Lung (tissue), 12 donors: Measurements from ENCODE around the gene ARF4. TPM values are rescaled to one million over a fixed set of nuclear protein-coding genes. Genes with fewer than 3 reads are reported as not detected.

Experiments
- ATAC-seq: fragments of 200-7000 bp; cut with Tn5 transposase; one replicate; pipeline ENCODE4 v1.9.1; 2020; ENCODE audit warnings: moderate number of reproducible peaks; ENCODE audit not compliant: insufficient read depth, low FRiP score
- DNase-seq, 3 donors: peaks; one replicate each; pipeline ENCODE4 v3.0.0-alpha.2; 2013 to 2017
- H3K27ac ChIP-seq, 2 donors: one replicate each; pipeline ENCODE4 v1.5.1; 2013; ENCODE audit warnings: mild to moderate bottlenecking in 2 of 2, moderate library complexity in 2 of 2, control low read depth in 1 of 2, inconsistent platforms in 1 of 2, low read depth in 1 of 2, low read length in 1 of 2
- H3K27me3 ChIP-seq, 3 donors: one replicate each; pipeline ENCODE4 v1.5.1; 2013; ENCODE audit warnings: low read length in 2 of 3; ENCODE audit not compliant: control insufficient read depth in 3 of 3, insufficient read depth in 3 of 3
- H3K36me3 ChIP-seq, 4 donors: one replicate each; pipeline ENCODE4 v1.5.1; 2013; ENCODE audit warnings: low read length in 4 of 4, mild to moderate bottlenecking in 1 of 4, moderate library complexity in 1 of 4; ENCODE audit not compliant: control insufficient read depth in 4 of 4, insufficient read depth in 4 of 4
- H3K4me1 ChIP-seq, 5 donors: one replicate each; pipeline ENCODE4 v1.5.1; 2013; ENCODE audit warnings: low read length in 5 of 5, mild to moderate bottlenecking in 2 of 5, moderate library complexity in 1 of 5; ENCODE audit not compliant: control insufficient read depth in 5 of 5, insufficient read depth in 5 of 5
- H3K4me3 ChIP-seq: one replicate; pipeline ENCODE4 v1.5.1; 2013; ENCODE audit warnings: mild to moderate bottlenecking, control low read depth, moderate library complexity
- H3K9ac ChIP-seq, 2 donors: one replicate each; pipeline ENCODE4 v1.5.1; 2013; ENCODE audit warnings: low read length in 2 of 2, control low read depth in 1 of 2; ENCODE audit not compliant: insufficient read depth in 1 of 2
- H3K9me3 ChIP-seq, 4 donors: one replicate each; pipeline ENCODE4 v1.5.1; 2013; ENCODE audit warnings: low read length in 3 of 4, mild to moderate bottlenecking in 1 of 4, moderate library complexity in 1 of 4; ENCODE audit not compliant: control insufficient read depth in 4 of 4, insufficient read depth in 3 of 4
- WGBS, 2 donors: extraction: QIAGEN DNeasy Blood & Tissue Kit; methylation state at CpG; one replicate each; pipeline ENCODE4 v1.1.7; 2013; 5-methylcytosine and 5-hydroxymethylcytosine counted together
- polyA plus RNA-seq, 2 donors: library from polyadenylated mRNA; stranded (reverse); fragments of 200-250 nt; gene quantifications; one replicate each; pipeline ENCODE4 v1.2.1, GENCODE V29; 2013
- total RNA-seq, 2 donors: library from RNA; depleted of rRNA in 1 of 2; stranded (reverse); fragments of >200 nt in 1 of 2; gene quantifications; one replicate each; pipeline ENCODE4 v1.2.1, GENCODE V29; 2014 to 2021
- TF ChIP-seq, protein P1 (sequence below): IDR thresholded peaks from 2 replicates; pipeline ENCODE4 v1.5.1; 2012; ENCODE audit warnings: mild to moderate bottlenecking; ENCODE audit errors: control extremely low read depth, extremely low read depth
- donor health status: control.
- donor health status: control.
- donor health status: Bipolar disorder and iron deficiency.
- donor health status: healthy.
- donor health status: DM: yes; HTN: yes; CAD: no.

Gene ARF4
- total and polyA plus RNA-seq, 4 donors, result 143 to 232 (median 195) TPM

DNA sequence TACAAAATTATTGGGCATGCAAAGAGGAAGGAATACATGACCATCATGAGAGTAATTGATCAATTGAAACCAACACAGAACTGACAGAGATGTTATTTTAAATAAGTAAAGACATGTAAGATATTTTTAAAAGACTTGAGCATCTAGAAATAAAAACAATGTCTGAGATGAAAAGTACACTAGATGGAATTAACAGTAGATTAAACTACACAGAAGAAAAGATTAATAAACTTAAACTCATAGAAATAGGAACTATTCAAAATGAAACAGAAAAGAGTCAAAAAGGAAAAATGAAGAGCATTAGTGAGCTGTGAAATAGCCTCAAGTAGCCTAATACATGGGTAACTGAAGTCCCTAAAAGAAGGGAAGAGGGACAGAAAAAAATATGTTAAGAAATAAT is 8.5 kb upstream of the ARF4 start:
- H3K4me3 ChIP-seq, result no peak overlapping the region
- ATAC-seq (no peak), DNase-seq (no peak)
- TF ChIP-seq, protein P1, sequence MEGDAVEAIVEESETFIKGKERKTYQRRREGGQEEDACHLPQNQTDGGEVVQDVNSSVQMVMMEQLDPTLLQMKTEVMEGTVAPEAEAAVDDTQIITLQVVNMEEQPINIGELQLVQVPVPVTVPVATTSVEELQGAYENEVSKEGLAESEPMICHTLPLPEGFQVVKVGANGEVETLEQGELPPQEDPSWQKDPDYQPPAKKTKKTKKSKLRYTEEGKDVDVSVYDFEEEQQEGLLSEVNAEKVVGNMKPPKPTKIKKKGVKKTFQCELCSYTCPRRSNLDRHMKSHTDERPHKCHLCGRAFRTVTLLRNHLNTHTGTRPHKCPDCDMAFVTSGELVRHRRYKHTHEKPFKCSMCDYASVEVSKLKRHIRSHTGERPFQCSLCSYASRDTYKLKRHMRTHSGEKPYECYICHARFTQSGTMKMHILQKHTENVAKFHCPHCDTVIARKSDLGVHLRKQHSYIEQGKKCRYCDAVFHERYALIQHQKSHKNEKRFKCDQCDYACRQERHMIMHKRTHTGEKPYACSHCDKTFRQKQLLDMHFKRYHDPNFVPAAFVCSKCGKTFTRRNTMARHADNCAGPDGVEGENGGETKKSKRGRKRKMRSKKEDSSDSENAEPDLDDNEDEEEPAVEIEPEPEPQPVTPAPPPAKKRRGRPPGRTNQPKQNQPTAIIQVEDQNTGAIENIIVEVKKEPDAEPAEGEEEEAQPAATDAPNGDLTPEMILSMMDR, result no peak
- no peaks in the 10 kb centered on the region for H3K4me1 ChIP-seq
- H3K27me3 ChIP-seq, result no peaks in the 10 kb centered on the region
- H3K36me3 ChIP-seq, result peaks cover 0 to 11% (median 2%) of the 10 kb centered on the region in 4 donors
- H3K9me3 ChIP-seq, result peaks cover 0 to 3% (median 0%) of the 10 kb centered on the region in 4 donors
- H3K9ac ChIP-seq, result no peak overlapping the region
- H3K27ac ChIP-seq, result no peak overlapping the region

DNA sequence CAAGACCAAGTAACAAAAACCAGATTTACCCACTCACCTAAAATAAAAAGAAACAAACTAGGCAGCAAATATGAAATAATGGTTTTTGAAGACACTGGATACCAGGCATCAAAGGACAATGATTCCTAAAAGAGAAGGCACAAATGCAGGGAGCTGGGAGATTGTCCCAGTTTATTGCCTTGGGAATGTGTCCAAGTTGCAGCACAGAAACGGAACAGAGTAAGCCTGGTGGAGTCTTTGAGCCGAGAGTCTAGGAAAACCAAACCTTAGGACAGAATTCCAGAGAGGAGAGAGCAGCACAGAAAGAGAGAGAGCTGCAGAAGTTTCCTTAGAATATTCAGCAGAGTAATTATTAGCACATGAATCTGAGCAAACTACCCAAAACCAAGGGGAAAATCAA is 7.8 kb upstream of the ARF4 start:
- 97 to 100% methylated on average over 2 of the region's 2 CpGs for WGBS, 2 donors
- TF ChIP-seq, protein P1, result no peak
- H3K9ac ChIP-seq, result no peak overlapping the region

GRCh38 chr3:57600195-57600594 is 3.1 kb upstream of the ARF4 start:
- Histone ChIP-seq H3K9ac (no peak overlapping the region), H3K4me3 (no peak overlapping the region), H3K27ac (no peak overlapping the region), H3K9me3 (no peaks in the 10 kb centered on the region), H3K36me3 (peaks cover 0 to 11% (median 5%) of the 10 kb centered on the region in 4 donors), H3K4me1 (peaks cover 3 to 11% (median 7%) of the 10 kb centered on the region in 5 donors), H3K27me3 (no peaks in the 10 kb centered on the region)
- DNase-seq, result no peak
- ATAC-seq, result no peak
- TF ChIP-seq, protein P1, result no peak
- WGBS, 2 donors, result 97% methylated on average over 2 of the region's 2 CpGs

More for the DNA sequence above, 7.8 kb upstream of the ARF4 start:
- H3K27me3 ChIP-seq, result no peaks in the 10 kb centered on the region
- H3K36me3 ChIP-seq, result peaks cover 0 to 11% (median 2%) of the 10 kb centered on the region in 4 donors
- H3K4me1 ChIP-seq, result peaks cover 0 to 2% (median 0%) of the 10 kb centered on the region in 5 donors
- H3K9me3 ChIP-seq, result peaks cover 0 to 3% (median 0%) of the 10 kb centered on the region in 4 donors
- DNase-seq (no peak), ATAC-seq (no peak)
- H3K27ac ChIP-seq, result no peak overlapping the region
- H3K4me3 ChIP-seq, result no peak overlapping the region
